ENCODE measurements around the gene PPP4R4.

The PPP4R4 gene

GRCh38 chr14:94161058-94161457, 13.1 kb upstream of the PPP4R4 start:
- no peak overlapping the region for H3K4me3 ChIP-seq (ENCODE audit: low read depth, low read length)
- no peak for TF ChIP-seq CTCF (IDR thresholded peaks at IDR 0.05; ENCODE audit: control insufficient read depth, extremely low read depth, insufficient read depth)
- no peak for DNase-seq (ENCODE audit: low read depth)

- peak; percentile 39 for DNase-seq (ENCODE audit: low read depth)
- H3K4me3 ChIP-seq (ENCODE audit: low read depth, low read length), result no peak overlapping the region
- no peak for TF ChIP-seq CTCF (IDR thresholded peaks at IDR 0.05; ENCODE audit: control insufficient read depth, extremely low read depth, insufficient read depth)
These were observed 12.1 kb upstream of the PPP4R4 start for GRCh38 chr14:94161981-94162380.

- no peak for DNase-seq (ENCODE audit: low read depth)
- no peak for TF ChIP-seq CTCF (IDR thresholded peaks at IDR 0.05; ENCODE audit: control insufficient read depth, extremely low read depth, insufficient read depth)
- H3K4me3 ChIP-seq (ENCODE audit: low read depth, low read length), result no peak overlapping the region
These were observed 11.7 kb upstream of the PPP4R4 start for GRCh38 chr14:94162466-94162865.

- no peak overlapping the region for H3K4me3 ChIP-seq (ENCODE audit: low read depth, low read length)
- DNase-seq (ENCODE audit: low read depth), result no peak
- TF ChIP-seq CTCF (IDR thresholded peaks at IDR 0.05; ENCODE audit: control insufficient read depth, extremely low read depth, insufficient read depth), result no peak
These were observed 10.3 kb upstream of the PPP4R4 start for GRCh38 chr14:94163796-94164195.

GRCh38 chr14:94164685-94165431, 9.3 kb upstream of the PPP4R4 start:
- no peak for TF ChIP-seq CTCF (IDR thresholded peaks at IDR 0.05; ENCODE audit: control insufficient read depth, extremely low read depth, insufficient read depth)
- no peak overlapping the region for H3K4me3 ChIP-seq (ENCODE audit: low read depth, low read length)
- DNase-seq (ENCODE audit: low read depth), result no peak

- TF ChIP-seq CTCF (IDR thresholded peaks at IDR 0.05; ENCODE audit: control insufficient read depth, extremely low read depth, insufficient read depth), result no peak
- no peak for DNase-seq (ENCODE audit: low read depth)
- H3K4me3 ChIP-seq (ENCODE audit: low read depth, low read length), result no peak overlapping the region
These were observed 8.4 kb upstream of the PPP4R4 start for GRCh38 chr14:94165744-94166143.

- DNase-seq (ENCODE audit: low read depth), result no peak
- no peak for TF ChIP-seq CTCF (IDR thresholded peaks at IDR 0.05; ENCODE audit: control insufficient read depth, extremely low read depth, insufficient read depth)
- H3K4me3 ChIP-seq (ENCODE audit: low read depth, low read length), result no peak overlapping the region
These were observed 4.0 kb upstream of the PPP4R4 start for GRCh38 chr14:94170136-94170535.

Data from LNCaP clone FGC (cell line).